SK-N-SH treated with all-trans-retinoic acid at 6 μM for 48 hours (cell line): ENCODE results near the gene NBEAL1.
"Not testable (repeated sequence)": the region's sequence is repeated elsewhere in the genome, so short reads cannot be mapped to it uniquely, and the experiment has no call there.

Source experiments
- ATAC-seq: fragments of 200-7000 bp; cut with Tn5 transposase; 3 replicates; pipeline ENCODE4 v1.9.1; 2020; ENCODE audit warnings: mild to moderate bottlenecking, moderate library complexity
- ARNTL ChIP-seq: fragments of 450-650 bp; formaldehyde crosslinking; IDR thresholded peaks from 2 replicates; pipeline ENCODE4 v1.5.0; 2020; ENCODE audit warnings: low read depth, mild to moderate bottlenecking, moderate library complexity, borderline replicate concordance
- BACH2 ChIP-seq: fragments of 250-450 bp; sonication (Bioruptor Pico); IDR thresholded peaks from 2 replicates; pipeline ENCODE4 v1.9.0; 2021; ENCODE audit warnings: mild to moderate bottlenecking, borderline replicate concordance
- CSDC2 ChIP-seq: fragments of 250-450 bp; sonication (Bioruptor Pico); IDR thresholded peaks from 2 replicates; pipeline ENCODE4 v1.5.0; 2020; ENCODE audit warnings: mild to moderate bottlenecking, moderate library complexity
- ESRRG ChIP-seq: fragments of 250-450 bp; sonication (Bioruptor Pico); IDR thresholded peaks from 2 replicates; pipeline ENCODE4 v1.6.1; 2021; ENCODE audit warnings: mild to moderate bottlenecking
- GLIS3 ChIP-seq: fragments of 250-450 bp; sonication (Bioruptor Pico); IDR thresholded peaks from 2 replicates; pipeline ENCODE4 v1.5.0; 2020; ENCODE audit warnings: mild to moderate bottlenecking, moderate library complexity
- ISL1 ChIP-seq: fragments of 250-450 bp; sonication (Bioruptor Pico); IDR thresholded peaks from 2 replicates; pipeline ENCODE4 v2.1.2; 2022; ENCODE audit warnings: mild to moderate bottlenecking, moderate library complexity
- OSR1 ChIP-seq: fragments of 250-450 bp; sonication (Bioruptor Pico); IDR thresholded peaks from 2 replicates; pipeline ENCODE4 v1.8.0; 2022; ENCODE audit warnings: moderate library complexity, mild to moderate bottlenecking, inconsistent platforms
- PPARA ChIP-seq: fragments of 250-450 bp; sonication (Bioruptor Pico); IDR thresholded peaks from 2 replicates; pipeline ENCODE4 v1.5.0; 2020; ENCODE audit warnings: mild to moderate bottlenecking, borderline replicate concordance
- SNAI2 ChIP-seq: fragments of 250-450 bp; sonication (Bioruptor Pico); IDR thresholded peaks from 2 replicates; pipeline ENCODE4 v1.5.0; 2020; ENCODE audit warnings: mild to moderate bottlenecking, moderate library complexity
- TCF4 ChIP-seq: fragments of 250-450 bp; sonication (Bioruptor Pico); IDR thresholded peaks from 2 replicates; pipeline ENCODE4 v1.8.0; 2021; ENCODE audit warnings: mild to moderate bottlenecking, moderate library complexity, borderline replicate concordance
- ZC3H10 ChIP-seq: fragments of 250-450 bp; sonication (Bioruptor Pico); IDR thresholded peaks from 2 replicates; pipeline ENCODE4 v1.5.1; 2021; ENCODE audit warnings: mild to moderate bottlenecking, moderate library complexity
- ZFP3 ChIP-seq: fragments of 250-450 bp; sonication (Bioruptor Pico); IDR thresholded peaks from 2 replicates; pipeline ENCODE4 v1.5.0; 2020; ENCODE audit warnings: mild to moderate bottlenecking, moderate library complexity
- ZNF565 ChIP-seq: fragments of 450-650 bp; formaldehyde crosslinking; conservative IDR thresholded peaks from 2 replicates; pipeline ENCODE4 v1.5.0; 2020; ENCODE audit warnings: low read depth, mild to moderate bottlenecking, moderate library complexity
- ZNF8 ChIP-seq: fragments of 450-650 bp; formaldehyde crosslinking; IDR thresholded peaks from 2 replicates; pipeline ENCODE4 v1.5.0; 2020; ENCODE audit warnings: mild to moderate bottlenecking, moderate library complexity
- TF ChIP-seq, protein P1 (sequence below): fragments of 250-450 bp; sonication (Bioruptor Pico); IDR thresholded peaks from 2 replicates; pipeline ENCODE4 v1.5.0; 2020; ENCODE audit warnings: mild to moderate bottlenecking, moderate library complexity
- TF ChIP-seq, protein P2 (sequence below): fragments of 250-450 bp; sonication (Bioruptor Pico); IDR thresholded peaks from 2 replicates; pipeline ENCODE4 v1.8.0; 2020; ENCODE audit warnings: mild to moderate bottlenecking, moderate library complexity, borderline replicate concordance
- TF ChIP-seq, protein P3 (sequence below): fragments of 250-450 bp; sonication (Bioruptor Pico); IDR thresholded peaks from 2 replicates; pipeline ENCODE4 v1.5.1; 2020; ENCODE audit warnings: low read depth, mild to moderate bottlenecking, moderate library complexity
- TF ChIP-seq, protein P4 (sequence below): fragments of 250-450 bp; sonication (Bioruptor Pico); IDR thresholded peaks from 2 replicates; pipeline ENCODE4 v1.8.0; 2021; ENCODE audit warnings: low read depth, mild to moderate bottlenecking, moderate library complexity, borderline replicate concordance

Gene NBEAL1

DNA sequence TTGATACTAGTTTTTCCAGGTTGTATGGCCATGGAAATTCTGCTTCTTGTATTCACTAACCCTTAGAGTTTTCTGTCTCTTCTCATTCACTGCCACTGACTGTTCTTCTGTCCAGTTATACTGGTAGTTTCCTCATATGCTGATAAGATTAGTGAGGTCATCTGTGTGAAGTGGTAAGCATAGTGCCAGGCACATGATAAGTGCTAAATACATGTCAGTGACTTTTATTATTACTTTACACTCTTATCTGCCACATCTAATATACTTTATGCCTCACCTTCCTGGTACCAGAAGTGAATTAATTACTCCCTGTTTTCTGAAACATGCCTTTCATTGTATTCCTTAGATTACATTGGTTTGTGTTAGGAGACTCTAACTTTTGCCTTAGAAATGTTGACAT is 91.3 kb downstream of the NBEAL1 start (continued):
- no peak for TF ChIP-seq ZNF8
- TF ChIP-seq ESRRG (CRISPR knock-in tag) = no peak

DNA sequence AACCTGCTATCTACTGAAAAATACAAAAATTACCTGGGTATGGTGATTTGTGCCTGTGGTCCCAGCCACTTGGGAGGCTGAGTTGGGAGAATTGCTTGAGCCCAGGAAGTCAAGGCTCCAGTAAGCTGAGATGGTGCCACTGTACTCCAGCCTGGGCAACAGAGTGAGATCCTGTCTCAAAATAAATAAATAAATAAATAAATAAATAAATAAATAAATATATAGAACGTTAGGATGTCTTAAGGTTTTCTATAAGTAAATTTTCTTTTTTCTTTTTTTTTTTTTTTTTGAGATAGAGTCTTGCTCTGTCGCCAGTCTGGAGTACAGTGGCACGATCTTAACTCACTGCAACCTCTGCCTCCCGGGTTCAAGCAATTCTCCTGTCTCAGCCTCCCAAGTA is 95.8 kb downstream of the NBEAL1 start:
- not testable (repeated sequence) for ATAC-seq

DNA sequence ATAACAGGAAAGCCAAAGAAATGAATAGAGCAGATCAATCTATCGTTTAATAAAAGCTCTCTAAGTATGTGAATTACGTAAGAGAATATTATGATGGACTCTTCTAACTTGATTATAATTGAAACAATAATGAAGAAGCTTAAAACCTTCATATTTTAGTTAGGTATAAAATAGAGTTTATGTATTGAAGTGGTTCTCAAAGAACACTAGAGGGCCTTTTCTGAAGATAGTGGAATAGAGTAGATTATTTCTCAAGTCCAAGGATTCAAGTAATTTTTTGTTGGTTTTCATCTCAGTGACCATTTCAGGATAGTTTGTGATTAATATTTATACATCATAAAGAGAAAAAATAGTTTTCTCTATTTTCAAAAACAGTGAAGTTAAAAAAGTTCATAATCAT is 97.7 kb downstream of the NBEAL1 start:
- ATAC-seq = no peak
- TF ChIP-seq BACH2 (CRISPR knock-in tag) (no peak), OSR1 (CRISPR knock-in tag) (no peak), ZNF565 (CRISPR knock-in tag) (no peak), ESRRG (CRISPR knock-in tag) (no peak), GLIS3 (CRISPR knock-in tag) (no peak), ZC3H10 (no peak), ZNF8 (no peak), CSDC2 (no peak), ISL1 (CRISPR knock-in tag) (no peak)
- TF ChIP-seq, protein P1, sequence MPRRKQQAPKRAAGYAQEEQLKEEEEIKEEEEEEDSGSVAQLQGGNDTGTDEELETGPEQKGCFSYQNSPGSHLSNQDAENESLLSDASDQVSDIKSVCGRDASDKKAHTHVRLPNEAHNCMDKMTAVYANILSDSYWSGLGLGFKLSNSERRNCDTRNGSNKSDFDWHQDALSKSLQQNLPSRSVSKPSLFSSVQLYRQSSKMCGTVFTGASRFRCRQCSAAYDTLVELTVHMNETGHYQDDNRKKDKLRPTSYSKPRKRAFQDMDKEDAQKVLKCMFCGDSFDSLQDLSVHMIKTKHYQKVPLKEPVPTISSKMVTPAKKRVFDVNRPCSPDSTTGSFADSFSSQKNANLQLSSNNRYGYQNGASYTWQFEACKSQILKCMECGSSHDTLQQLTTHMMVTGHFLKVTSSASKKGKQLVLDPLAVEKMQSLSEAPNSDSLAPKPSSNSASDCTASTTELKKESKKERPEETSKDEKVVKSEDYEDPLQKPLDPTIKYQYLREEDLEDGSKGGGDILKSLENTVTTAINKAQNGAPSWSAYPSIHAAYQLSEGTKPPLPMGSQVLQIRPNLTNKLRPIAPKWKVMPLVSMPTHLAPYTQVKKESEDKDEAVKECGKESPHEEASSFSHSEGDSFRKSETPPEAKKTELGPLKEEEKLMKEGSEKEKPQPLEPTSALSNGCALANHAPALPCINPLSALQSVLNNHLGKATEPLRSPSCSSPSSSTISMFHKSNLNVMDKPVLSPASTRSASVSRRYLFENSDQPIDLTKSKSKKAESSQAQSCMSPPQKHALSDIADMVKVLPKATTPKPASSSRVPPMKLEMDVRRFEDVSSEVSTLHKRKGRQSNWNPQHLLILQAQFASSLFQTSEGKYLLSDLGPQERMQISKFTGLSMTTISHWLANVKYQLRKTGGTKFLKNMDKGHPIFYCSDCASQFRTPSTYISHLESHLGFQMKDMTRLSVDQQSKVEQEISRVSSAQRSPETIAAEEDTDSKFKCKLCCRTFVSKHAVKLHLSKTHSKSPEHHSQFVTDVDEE (CRISPR knock-in tag) = no peak

DNA sequence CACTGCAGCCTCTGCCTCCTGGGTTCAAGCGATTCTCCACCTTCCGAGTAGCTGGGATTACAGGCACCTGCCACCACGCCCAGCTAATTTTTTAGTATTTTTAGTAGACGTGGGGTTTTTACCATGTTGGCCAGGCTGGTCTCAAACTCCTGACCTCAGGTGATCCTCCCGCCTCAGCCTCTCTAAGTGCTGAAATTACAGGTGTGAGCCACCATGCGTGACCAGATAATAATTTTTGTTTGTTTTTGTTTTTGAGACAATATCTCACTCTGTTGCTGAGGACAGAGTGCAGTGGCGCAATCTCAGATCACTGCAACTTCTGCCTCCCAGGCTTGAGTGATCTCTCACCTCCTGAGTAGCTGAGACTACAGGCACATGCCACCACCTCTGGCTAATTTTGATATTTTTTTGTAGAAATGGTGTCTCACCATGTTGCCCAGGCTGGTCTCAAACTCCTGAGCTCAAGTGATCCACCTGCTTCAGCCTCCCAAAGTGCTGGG is 100.6 kb downstream of the NBEAL1 start:
- not testable (repeated sequence) for ATAC-seq

DNA sequence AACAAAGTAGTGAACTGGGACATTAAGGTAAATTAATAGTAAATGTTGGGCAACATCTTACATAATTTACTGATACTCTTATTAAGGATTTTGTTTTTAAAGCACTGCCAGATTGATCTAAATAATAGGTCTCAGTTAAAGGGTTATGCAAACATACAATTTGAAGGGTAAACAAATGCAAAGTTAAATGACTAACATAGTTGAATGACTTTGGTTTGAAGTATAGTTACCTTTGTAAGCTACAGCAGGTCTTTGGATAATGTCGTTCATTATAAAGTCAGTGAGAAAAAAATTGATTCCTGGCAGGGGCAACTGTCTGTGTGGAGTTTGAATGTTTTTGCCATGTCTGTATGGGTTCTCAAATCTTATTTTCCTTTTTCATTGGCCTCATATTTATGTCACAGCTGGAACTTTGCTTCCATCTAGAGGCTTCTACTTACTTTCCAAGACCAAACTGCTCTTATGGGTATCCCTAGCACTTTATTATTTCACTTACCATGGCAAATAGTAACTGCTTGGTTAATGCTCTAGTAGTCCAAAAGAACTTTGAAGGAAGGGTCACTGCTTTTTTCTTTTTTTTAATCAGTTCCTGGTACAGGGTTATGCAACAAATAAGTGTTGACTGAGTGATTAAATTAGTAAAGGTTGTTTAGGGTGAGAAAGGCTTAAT is 107.8 kb downstream of the NBEAL1 start:
- ATAC-seq = no peak
- TF ChIP-seq OSR1 (CRISPR knock-in tag) (no peak), ZNF8 (no peak), ESRRG (CRISPR knock-in tag) (no peak), TCF4 (CRISPR knock-in tag) (no peak), PPARA (no peak), ZC3H10 (no peak), GLIS3 (CRISPR knock-in tag) (no peak), BACH2 (CRISPR knock-in tag) (no peak), SNAI2 (CRISPR knock-in tag) (no peak), CSDC2 (no peak), ZFP3 (no peak), ARNTL (no peak), ZNF565 (CRISPR knock-in tag) (no peak)
- TF ChIP-seq, protein P1 (CRISPR knock-in tag) = no peak
- TF ChIP-seq, protein P2, sequence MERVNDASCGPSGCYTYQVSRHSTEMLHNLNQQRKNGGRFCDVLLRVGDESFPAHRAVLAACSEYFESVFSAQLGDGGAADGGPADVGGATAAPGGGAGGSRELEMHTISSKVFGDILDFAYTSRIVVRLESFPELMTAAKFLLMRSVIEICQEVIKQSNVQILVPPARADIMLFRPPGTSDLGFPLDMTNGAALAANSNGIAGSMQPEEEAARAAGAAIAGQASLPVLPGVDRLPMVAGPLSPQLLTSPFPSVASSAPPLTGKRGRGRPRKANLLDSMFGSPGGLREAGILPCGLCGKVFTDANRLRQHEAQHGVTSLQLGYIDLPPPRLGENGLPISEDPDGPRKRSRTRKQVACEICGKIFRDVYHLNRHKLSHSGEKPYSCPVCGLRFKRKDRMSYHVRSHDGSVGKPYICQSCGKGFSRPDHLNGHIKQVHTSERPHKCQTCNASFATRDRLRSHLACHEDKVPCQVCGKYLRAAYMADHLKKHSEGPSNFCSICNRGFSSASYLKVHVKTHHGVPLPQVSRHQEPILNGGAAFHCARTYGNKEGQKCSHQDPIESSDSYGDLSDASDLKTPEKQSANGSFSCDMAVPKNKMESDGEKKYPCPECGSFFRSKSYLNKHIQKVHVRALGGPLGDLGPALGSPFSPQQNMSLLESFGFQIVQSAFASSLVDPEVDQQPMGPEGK (CRISPR knock-in tag) = no peak
- TF ChIP-seq, protein P3, sequence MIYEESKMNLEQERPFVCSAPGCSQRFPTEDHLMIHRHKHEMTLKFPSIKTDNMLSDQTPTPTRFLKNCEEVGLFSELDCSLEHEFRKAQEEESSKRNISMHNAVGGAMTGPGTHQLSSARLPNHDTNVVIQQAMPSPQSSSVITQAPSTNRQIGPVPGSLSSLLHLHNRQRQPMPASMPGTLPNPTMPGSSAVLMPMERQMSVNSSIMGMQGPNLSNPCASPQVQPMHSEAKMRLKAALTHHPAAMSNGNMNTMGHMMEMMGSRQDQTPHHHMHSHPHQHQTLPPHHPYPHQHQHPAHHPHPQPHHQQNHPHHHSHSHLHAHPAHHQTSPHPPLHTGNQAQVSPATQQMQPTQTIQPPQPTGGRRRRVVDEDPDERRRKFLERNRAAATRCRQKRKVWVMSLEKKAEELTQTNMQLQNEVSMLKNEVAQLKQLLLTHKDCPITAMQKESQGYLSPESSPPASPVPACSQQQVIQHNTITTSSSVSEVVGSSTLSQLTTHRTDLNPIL (CRISPR knock-in tag) = no peak
- TF ChIP-seq, protein P4, sequence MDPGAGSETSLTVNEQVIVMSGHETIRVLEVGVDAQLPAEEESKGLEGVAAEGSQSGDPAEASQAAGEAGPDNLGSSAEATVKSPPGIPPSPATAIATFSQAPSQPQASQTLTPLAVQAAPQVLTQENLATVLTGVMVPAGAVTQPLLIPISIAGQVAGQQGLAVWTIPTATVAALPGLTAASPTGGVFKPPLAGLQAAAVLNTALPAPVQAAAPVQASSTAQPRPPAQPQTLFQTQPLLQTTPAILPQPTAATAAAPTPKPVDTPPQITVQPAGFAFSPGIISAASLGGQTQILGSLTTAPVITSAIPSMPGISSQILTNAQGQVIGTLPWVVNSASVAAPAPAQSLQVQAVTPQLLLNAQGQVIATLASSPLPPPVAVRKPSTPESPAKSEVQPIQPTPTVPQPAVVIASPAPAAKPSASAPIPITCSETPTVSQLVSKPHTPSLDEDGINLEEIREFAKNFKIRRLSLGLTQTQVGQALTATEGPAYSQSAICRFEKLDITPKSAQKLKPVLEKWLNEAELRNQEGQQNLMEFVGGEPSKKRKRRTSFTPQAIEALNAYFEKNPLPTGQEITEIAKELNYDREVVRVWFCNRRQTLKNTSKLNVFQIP (CRISPR knock-in tag) = no peak
